Activated naive CD4-positive, alpha-beta T cell treated with anti-CD3 and anti-CD28 coated beads for 36 hours (primary cell): Measurements from ENCODE around the gene MX2. TPM values are rescaled to one million over a fixed set of nuclear protein-coding genes. Genes with fewer than 3 reads are reported as not detected.

Source experiments
- total RNA-seq, 2 experiments: library from RNA; stranded (reverse); gene quantifications; one replicate each; pipeline ENCODE4 v1.2.3, GENCODE V29; 2021

The MX2 gene
- total RNA-seq, 2 experiments from 2014 or later: 32.5 to 33.4 TPM

Other genes with a start within 250 kb of the MX2 start
- under 1 TPM; 0.17 to 0.89 TPM for gene BACE2, start 193.9 kb upstream of the MX2 start, total RNA-seq
- gene FAM3B, start 45.2 kb upstream of the MX2 start, total RNA-seq: not detected
- 100 to 1,000 TPM; 138 to 145 TPM for gene MX1, start 64.2 kb downstream of the MX2 start, total RNA-seq
- not detected for gene TMPRSS2, start 146.1 kb downstream of the MX2 start, total RNA-seq